ENCODE results near the gene LIPK. TPM values are rescaled to one million over a fixed set of nuclear protein-coding genes. Genes with fewer than 3 reads are reported as not detected.

Gene LIPK, protein sequence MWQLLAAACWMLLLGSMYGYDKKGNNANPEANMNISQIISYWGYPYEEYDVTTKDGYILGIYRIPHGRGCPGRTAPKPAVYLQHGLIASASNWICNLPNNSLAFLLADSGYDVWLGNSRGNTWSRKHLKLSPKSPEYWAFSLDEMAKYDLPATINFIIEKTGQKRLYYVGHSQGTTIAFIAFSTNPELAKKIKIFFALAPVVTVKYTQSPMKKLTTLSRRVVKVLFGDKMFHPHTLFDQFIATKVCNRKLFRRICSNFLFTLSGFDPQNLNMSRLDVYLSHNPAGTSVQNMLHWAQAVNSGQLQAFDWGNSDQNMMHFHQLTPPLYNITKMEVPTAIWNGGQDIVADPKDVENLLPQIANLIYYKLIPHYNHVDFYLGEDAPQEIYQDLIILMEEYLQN
- not detected in 2 replicates for polyA plus RNA-seq (2012; rRNA removed)
- polyA plus RNA-seq (2012; cell fraction: cytosol; rRNA removed) = not detected in 2 replicates
- not detected in 2 replicates for polyA plus RNA-seq (2012; cell fraction: nucleus; rRNA removed)

DNA sequence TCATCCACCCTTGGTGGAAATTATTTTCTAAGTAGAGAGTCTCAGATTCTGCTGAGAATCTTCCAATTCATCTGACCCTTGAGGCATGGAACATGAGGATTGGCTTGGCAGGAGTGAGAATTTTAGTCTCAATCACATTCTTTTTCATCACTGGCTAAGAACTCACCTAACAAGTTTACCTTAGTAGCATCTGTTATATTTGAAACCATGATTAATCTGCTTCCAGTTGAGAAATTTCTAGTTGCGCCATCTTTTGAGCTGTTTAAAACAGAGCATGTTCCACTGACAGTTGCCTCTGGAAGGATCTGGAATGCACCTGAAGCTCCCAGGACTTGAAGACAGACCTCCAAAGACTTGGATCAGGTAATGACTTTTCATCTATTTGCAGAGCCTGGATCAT, at the start of gene LIPK:
Gene LIPK (plus strand): TSS at position 292 of the 400 bp plus-strand sequence. CDS start 18,295 bp downstream, outside the sequence.
- H3K27ac ChIP-seq (ENCODE audit: low read depth in 2 of 2, low read length in 1 of 2) = peak within 1 kb of the TSS in 1 of 2 experiments; percentile 57; a peak in 1 of 4 replicates
- H3F3A ChIP-seq (replicated peaks; ENCODE audit: insufficient read depth) = peaks cover 13% of the 10 kb centered on the region
- TF ChIP-seq RCOR1 (IDR thresholded peaks at IDR 0.05; ENCODE audit: low read length) (no peak), RXRA (IDR thresholded peaks at IDR 0.05; ENCODE audit: borderline replicate concordance, low read depth) (no peak), TAF1 (IDR thresholded peaks at IDR 0.05; ENCODE audit: borderline replicate concordance, low read depth, low read length) (no peak), RFX5 (IDR thresholded peaks at IDR 0.05; ENCODE audit: low read length) (no peak), ELF1 (IDR thresholded peaks at IDR 0.05) (no peak)
- no peaks in the 10 kb centered on the region for H4K20me1 ChIP-seq (ENCODE audit: insufficient read depth)
- 100% methylated on average over 1 of the region's 1 CpG for whole genome bisulfite sequencing (ENCODE audit: low lambda C conversion rate)
- no peaks in the 10 kb centered on the region for H3K9me2 ChIP-seq
- H3K27me3 ChIP-seq (ENCODE audit: insufficient read depth) = no peaks in the 10 kb centered on the region
- H3K4me3 ChIP-seq (ENCODE audit: low read depth in 2 of 2, low read length in 1 of 2) = no peak within 1 kb of the TSS
- no peaks in the 10 kb centered on the region for H3K79me2 ChIP-seq (ENCODE audit: insufficient read depth)
- H3K9me3 ChIP-seq = no peaks in the 10 kb centered on the region
- DNase-seq = no peak
- peaks cover 4 to 12% of the 10 kb centered on the region in 2 experiments; a peak in 2 of 4 replicates for H3K4me1 ChIP-seq (ENCODE audit: control insufficient read depth in 1 of 2, insufficient read depth in 2 of 2, low read depth in 1 of 2, low read length in 1 of 2)
- ChIA-PET CTCF (no interaction called here), POLR2A (no interaction called here)
- no peaks in the 10 kb centered on the region for H3K36me3 ChIP-seq (replicated peaks in 1 of 2; ENCODE audit: control insufficient read depth in 1 of 2, insufficient read depth in 2 of 2, low read length in 1 of 2)
- no peak within 1 kb of the TSS for H2AFZ ChIP-seq (ENCODE audit: low read depth)
- no peak within 1 kb of the TSS for H3K9ac ChIP-seq
- H3K4me2 ChIP-seq = no peak within 1 kb of the TSS

DNA sequence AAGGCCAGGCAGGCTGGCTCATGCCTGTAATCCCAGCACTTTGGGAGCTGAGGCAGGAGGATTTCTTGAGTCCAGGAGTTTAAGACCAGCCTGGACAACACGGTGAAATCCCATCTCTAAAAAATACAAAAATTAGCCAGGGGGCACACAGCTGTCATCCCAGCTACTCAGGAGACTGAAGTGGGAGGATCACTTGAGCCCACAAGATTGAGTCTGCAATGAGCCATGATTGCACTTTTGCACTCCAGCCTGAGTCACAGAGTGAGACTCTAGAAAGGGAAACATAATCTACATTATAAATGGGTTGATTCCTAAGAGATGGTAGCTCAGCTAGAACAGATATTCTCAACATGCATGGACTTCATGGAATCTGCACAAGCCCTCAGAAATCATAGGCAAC, 48.1 kb upstream of the LIPK start:
- Histone ChIP-seq H3K9ac (no peak overlapping the region), H3K27ac (ENCODE audit: low read depth in 2 of 2, low read length in 1 of 2) (no peak overlapping the region), H3K36me3 (replicated peaks in 1 of 2; ENCODE audit: control insufficient read depth in 1 of 2, insufficient read depth in 2 of 2, low read length in 1 of 2) (no peaks in the 10 kb centered on the region), H3F3A (replicated peaks; ENCODE audit: insufficient read depth) (peaks cover 13% of the 10 kb centered on the region), H3K4me3 (ENCODE audit: low read depth in 2 of 2, low read length in 1 of 2) (no peak overlapping the region), H3K79me2 (ENCODE audit: insufficient read depth) (no peaks in the 10 kb centered on the region), H3K27me3 (ENCODE audit: insufficient read depth) (no peaks in the 10 kb centered on the region), H4K20me1 (ENCODE audit: insufficient read depth) (no peaks in the 10 kb centered on the region), H3K4me1 (ENCODE audit: control insufficient read depth in 1 of 2, insufficient read depth in 2 of 2, low read depth in 1 of 2, low read length in 1 of 2) (peaks cover 0 to 22% of the 10 kb centered on the region in 2 experiments; a peak in 2 of 4 replicates), H2AFZ (ENCODE audit: low read depth) (no peak overlapping the region), H3K9me2 (no peaks in the 10 kb centered on the region), H3K4me2 (no peak overlapping the region), H3K9me3 (no peaks in the 10 kb centered on the region)
- no peak for DNase-seq
- no peak for TF ChIP-seq RCOR1 (IDR thresholded peaks at IDR 0.05; ENCODE audit: low read length)
- no peak for TF ChIP-seq MEF2A (IDR thresholded peaks at IDR 0.05; ENCODE audit: borderline replicate concordance, low read depth)
- no peak for TF ChIP-seq TCF12 (IDR thresholded peaks at IDR 0.05)
- TF ChIP-seq, protein P1, sequence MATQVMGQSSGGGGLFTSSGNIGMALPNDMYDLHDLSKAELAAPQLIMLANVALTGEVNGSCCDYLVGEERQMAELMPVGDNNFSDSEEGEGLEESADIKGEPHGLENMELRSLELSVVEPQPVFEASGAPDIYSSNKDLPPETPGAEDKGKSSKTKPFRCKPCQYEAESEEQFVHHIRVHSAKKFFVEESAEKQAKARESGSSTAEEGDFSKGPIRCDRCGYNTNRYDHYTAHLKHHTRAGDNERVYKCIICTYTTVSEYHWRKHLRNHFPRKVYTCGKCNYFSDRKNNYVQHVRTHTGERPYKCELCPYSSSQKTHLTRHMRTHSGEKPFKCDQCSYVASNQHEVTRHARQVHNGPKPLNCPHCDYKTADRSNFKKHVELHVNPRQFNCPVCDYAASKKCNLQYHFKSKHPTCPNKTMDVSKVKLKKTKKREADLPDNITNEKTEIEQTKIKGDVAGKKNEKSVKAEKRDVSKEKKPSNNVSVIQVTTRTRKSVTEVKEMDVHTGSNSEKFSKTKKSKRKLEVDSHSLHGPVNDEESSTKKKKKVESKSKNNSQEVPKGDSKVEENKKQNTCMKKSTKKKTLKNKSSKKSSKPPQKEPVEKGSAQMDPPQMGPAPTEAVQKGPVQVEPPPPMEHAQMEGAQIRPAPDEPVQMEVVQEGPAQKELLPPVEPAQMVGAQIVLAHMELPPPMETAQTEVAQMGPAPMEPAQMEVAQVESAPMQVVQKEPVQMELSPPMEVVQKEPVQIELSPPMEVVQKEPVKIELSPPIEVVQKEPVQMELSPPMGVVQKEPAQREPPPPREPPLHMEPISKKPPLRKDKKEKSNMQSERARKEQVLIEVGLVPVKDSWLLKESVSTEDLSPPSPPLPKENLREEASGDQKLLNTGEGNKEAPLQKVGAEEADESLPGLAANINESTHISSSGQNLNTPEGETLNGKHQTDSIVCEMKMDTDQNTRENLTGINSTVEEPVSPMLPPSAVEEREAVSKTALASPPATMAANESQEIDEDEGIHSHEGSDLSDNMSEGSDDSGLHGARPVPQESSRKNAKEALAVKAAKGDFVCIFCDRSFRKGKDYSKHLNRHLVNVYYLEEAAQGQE (IDR thresholded peaks at IDR 0.05; ENCODE audit: low read depth, low read length) = no peak
- TF ChIP-seq, protein P2, sequence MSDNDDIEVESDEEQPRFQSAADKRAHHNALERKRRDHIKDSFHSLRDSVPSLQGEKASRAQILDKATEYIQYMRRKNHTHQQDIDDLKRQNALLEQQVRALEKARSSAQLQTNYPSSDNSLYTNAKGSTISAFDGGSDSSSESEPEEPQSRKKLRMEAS (IDR thresholded peaks at IDR 0.05; ENCODE audit: low read depth) = no peak
- no peak for TF ChIP-seq YY1 (IDR thresholded peaks at IDR 0.05; ENCODE audit: low read depth)
- TF ChIP-seq POLR2AphosphoS5 (IDR thresholded peaks at IDR 0.05; ENCODE audit: low read depth, low read length) = no peak
- no peak for TF ChIP-seq MXI1 (IDR thresholded peaks at IDR 0.05; ENCODE audit: low read depth, low read length)
- POLR2A ChIA-PET = no interaction called here
- CTCF ChIA-PET = no interaction called here
- 75% methylated on average over 1 of the region's 1 CpG for WGBS (ENCODE audit: low lambda C conversion rate)
